Peyer's patch (tissue), 4 donors: ENCODE measurements around the gene TRRAP.

ENCODE experiments used
- CTCF ChIP-seq, 6 experiments: fragments of 450-650 bp in 4 of 6; fragments of 200-600 bp in 2 of 6; sonication (generic) in 1 of 6; IDR thresholded peaks; one replicate each; pipeline ENCODE4 v1.5.1; 2017 to 2019; ENCODE audit warnings: antibody characterized with exemption in 6 of 6, mild to moderate bottlenecking in 3 of 6, moderate library complexity in 1 of 6
- POLR2A ChIP-seq, 2 donors: fragments of 450-650 bp; IDR thresholded peaks; one replicate each; pipeline ENCODE4 v1.5.1; 2017; ENCODE audit warnings: antibody characterized with exemption in 2 of 2, mild to moderate bottlenecking in 2 of 2, moderate library complexity in 2 of 2

GRCh38 chr7:98943336-98943735, 65.0 kb downstream of the TRRAP start:
- no peak for TF ChIP-seq POLR2A (IDR thresholded peaks at IDR 0.05)
- no peak for TF ChIP-seq CTCF (IDR thresholded peaks at IDR 0.05)
